Peyer's patch (tissue), 4 donors: ENCODE results near the gene SORCS1. TPM values are rescaled to one million over a fixed set of nuclear protein-coding genes. Genes with fewer than 3 reads are reported as not detected.

Source experiments
- DNase-seq, 3 donors: peaks; one replicate each; pipeline ENCODE4 v3.0.0-alpha.2; 2017 to 2019
- H3K27ac ChIP-seq, 4 donors: fragments of 200-600 bp; sonication (generic); one replicate each; pipeline ENCODE4 v1.5.1; 2016 to 2019
- H3K27me3 ChIP-seq, 2 donors: fragments of 200-600 bp; sonication (generic); one replicate each; pipeline ENCODE4 v1.5.1; 2019
- H3K36me3 ChIP-seq, 3 donors: fragments of 200-600 bp; sonication (generic); one replicate each; pipeline ENCODE4 v1.5.1; 2016 to 2019
- H3K4me1 ChIP-seq, 4 donors: fragments of 200-600 bp; sonication (generic); one replicate each; pipeline ENCODE4 v1.5.1; 2016 to 2019
- H3K4me3 ChIP-seq, 4 donors: fragments of 200-600 bp; sonication (generic); 1 replicate in 3 of 4; 2 replicates in 1 of 4; pipeline ENCODE4 v1.5.1; 2016 to 2019; ENCODE audit warnings: mild to moderate bottlenecking in 1 of 4
- H3K9me3 ChIP-seq, 4 donors: fragments of 200-600 bp; sonication (generic); one replicate each; pipeline ENCODE4 v1.5.1; 2016 to 2019; ENCODE audit warnings: mild to moderate bottlenecking in 1 of 4
- POLR2A ChIP-seq, 2 donors: fragments of 450-650 bp; IDR thresholded peaks; one replicate each; pipeline ENCODE4 v1.5.1; 2017; ENCODE audit warnings: antibody characterized with exemption in 2 of 2, mild to moderate bottlenecking in 2 of 2, moderate library complexity in 2 of 2
- total RNA-seq, 4 donors: library from RNA; depleted of rRNA; stranded (reverse); fragments of >200 nt; gene quantifications; one replicate each; pipeline ENCODE4 v1.1.0, GENCODE V29; 2016
- TF ChIP-seq, protein P1 (sequence below), 6 experiments: fragments of 450-650 bp in 4 of 6; fragments of 200-600 bp in 2 of 6; sonication (generic) in 1 of 6; IDR thresholded peaks; one replicate each; pipeline ENCODE4 v1.5.1; 2017 to 2019; ENCODE audit warnings: antibody characterized with exemption in 6 of 6, mild to moderate bottlenecking in 3 of 6, moderate library complexity in 1 of 6

SORCS1 gene
- total RNA-seq, 4 donors from 2014 or later = 0.53 to 5.9 (median 2.4) TPM

- Histone ChIP-seq H3K27ac (no peak overlapping the region), H3K4me3 (no peak overlapping the region), H3K4me1 (no peaks in the 10 kb centered on the region), H3K36me3 (no peaks in the 10 kb centered on the region), H3K27me3 (no peaks in the 10 kb centered on the region), H3K9me3 (no peaks in the 10 kb centered on the region)
- no peak for TF ChIP-seq POLR2A (IDR thresholded peaks at IDR 0.05)
- TF ChIP-seq, protein P1, sequence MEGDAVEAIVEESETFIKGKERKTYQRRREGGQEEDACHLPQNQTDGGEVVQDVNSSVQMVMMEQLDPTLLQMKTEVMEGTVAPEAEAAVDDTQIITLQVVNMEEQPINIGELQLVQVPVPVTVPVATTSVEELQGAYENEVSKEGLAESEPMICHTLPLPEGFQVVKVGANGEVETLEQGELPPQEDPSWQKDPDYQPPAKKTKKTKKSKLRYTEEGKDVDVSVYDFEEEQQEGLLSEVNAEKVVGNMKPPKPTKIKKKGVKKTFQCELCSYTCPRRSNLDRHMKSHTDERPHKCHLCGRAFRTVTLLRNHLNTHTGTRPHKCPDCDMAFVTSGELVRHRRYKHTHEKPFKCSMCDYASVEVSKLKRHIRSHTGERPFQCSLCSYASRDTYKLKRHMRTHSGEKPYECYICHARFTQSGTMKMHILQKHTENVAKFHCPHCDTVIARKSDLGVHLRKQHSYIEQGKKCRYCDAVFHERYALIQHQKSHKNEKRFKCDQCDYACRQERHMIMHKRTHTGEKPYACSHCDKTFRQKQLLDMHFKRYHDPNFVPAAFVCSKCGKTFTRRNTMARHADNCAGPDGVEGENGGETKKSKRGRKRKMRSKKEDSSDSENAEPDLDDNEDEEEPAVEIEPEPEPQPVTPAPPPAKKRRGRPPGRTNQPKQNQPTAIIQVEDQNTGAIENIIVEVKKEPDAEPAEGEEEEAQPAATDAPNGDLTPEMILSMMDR (IDR thresholded peaks at IDR 0.05) = no peak
- DNase-seq = no peak
Observed at GRCh38 chr10:106981452-106982075, 182.9 kb downstream of the SORCS1 start.

GRCh38 chr10:106980495-106981451 lies 183.7 kb downstream of the SORCS1 start:
- H3K36me3 ChIP-seq = no peaks in the 10 kb centered on the region
- no peaks in the 10 kb centered on the region for H3K4me1 ChIP-seq
- H3K4me3 ChIP-seq = no peak overlapping the region
- H3K27ac ChIP-seq = no peak overlapping the region
- H3K9me3 ChIP-seq = no peaks in the 10 kb centered on the region
- no peak for DNase-seq
- H3K27me3 ChIP-seq = no peaks in the 10 kb centered on the region
- TF ChIP-seq POLR2A (IDR thresholded peaks at IDR 0.05) = no peak
- TF ChIP-seq, protein P1 (IDR thresholded peaks at IDR 0.05) = peak in 1 of 6 experiments; percentile 3

GRCh38 chr10:106978756-106979155 lies 185.8 kb downstream of the SORCS1 start:
- Histone ChIP-seq H3K4me3 (no peak overlapping the region), H3K27me3 (no peaks in the 10 kb centered on the region), H3K4me1 (no peaks in the 10 kb centered on the region), H3K36me3 (no peaks in the 10 kb centered on the region), H3K27ac (no peak overlapping the region), H3K9me3 (no peaks in the 10 kb centered on the region)
- DNase-seq = no peak
- TF ChIP-seq POLR2A (IDR thresholded peaks at IDR 0.05) = no peak
- TF ChIP-seq, protein P1 (IDR thresholded peaks at IDR 0.05) = no peak

DNA sequence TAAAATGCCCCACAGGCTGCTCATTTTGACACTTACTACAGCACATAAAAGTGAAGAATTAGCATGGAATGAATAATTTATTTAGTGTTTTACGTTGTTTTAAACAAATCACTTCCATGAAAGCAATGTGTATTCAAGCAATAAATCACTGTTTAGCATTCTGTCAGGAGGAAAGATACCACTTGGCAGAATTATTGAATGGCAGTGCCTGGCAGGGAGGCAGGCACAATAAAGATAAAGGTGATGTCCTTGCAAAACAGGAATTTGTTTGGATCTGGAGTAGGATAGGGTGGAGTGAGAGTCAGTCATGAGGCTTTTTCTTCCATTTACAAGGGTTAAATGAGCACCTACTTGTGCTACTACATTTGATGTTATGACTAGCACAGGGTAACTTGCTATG lies 190.8 kb downstream of the SORCS1 start:
- no peak for TF ChIP-seq POLR2A (IDR thresholded peaks at IDR 0.05)
- TF ChIP-seq, protein P1 (IDR thresholded peaks at IDR 0.05) = no peak
- no peaks in the 10 kb centered on the region for H3K36me3 ChIP-seq
- no peak overlapping the region for H3K4me3 ChIP-seq
- H3K27ac ChIP-seq = no peak overlapping the region
- H3K4me1 ChIP-seq = no peaks in the 10 kb centered on the region
- DNase-seq = no peak
- H3K27me3 ChIP-seq = no peaks in the 10 kb centered on the region
- no peaks in the 10 kb centered on the region for H3K9me3 ChIP-seq

GRCh38 chr10:106973288-106973687 lies 191.2 kb downstream of the SORCS1 start:
- H3K4me3 ChIP-seq = no peak overlapping the region
- no peak for DNase-seq
- H3K36me3 ChIP-seq = no peaks in the 10 kb centered on the region
- H3K9me3 ChIP-seq = no peaks in the 10 kb centered on the region
- no peaks in the 10 kb centered on the region for H3K27me3 ChIP-seq
- H3K27ac ChIP-seq = no peak overlapping the region
- TF ChIP-seq POLR2A (IDR thresholded peaks at IDR 0.05) = no peak
- TF ChIP-seq, protein P1 (IDR thresholded peaks at IDR 0.05) = no peak
- no peaks in the 10 kb centered on the region for H3K4me1 ChIP-seq
